ENCODE results near the gene PTPRN.
"Not testable (repeated sequence)": the region's sequence is repeated elsewhere in the genome, so short reads cannot be mapped to it uniquely, and the experiment has no call there.

Gene PTPRN

DNA sequence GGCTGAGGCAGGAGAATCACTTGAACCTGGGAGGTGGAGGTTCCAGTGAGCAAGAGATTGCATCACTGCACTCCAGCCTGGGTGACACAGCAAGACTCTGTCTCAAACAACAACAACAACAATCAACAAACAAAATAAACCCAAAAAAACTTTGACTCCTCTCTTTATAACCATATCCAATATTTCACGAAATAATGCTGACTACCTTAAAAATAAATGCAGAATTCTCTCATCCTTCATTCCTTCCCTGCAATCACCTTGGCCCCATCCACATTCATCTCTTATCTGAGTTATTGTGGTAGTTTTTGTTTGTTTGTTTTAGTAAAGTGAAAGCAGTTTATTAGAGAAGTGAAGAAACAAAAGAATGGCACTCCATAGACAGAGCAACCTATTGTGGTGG lies 3.2 kb downstream of the PTPRN start:
- no peak for DNase-seq

DNA sequence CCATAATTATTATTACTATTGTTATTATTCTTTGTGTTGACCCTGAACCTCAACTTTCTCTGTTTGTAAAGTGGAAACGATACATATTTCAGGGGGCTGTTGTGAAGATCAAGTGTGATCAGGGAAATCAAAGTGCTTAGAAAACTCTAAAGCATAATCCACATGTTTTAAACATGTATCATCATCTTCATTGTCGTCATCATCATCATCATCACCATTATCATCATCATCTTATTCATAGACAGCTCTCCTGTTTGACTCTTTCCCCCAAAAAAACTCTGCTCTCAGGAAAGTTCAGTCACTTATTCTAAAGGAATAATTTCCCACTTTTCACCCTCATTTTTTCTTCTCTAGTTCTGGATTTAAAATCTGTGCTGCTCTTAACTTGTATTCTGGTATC lies 5.0 kb downstream of the PTPRN start:
- DNase-seq, result no peak

GRCh38 chr2:219302412-219302968 lies 6.7 kb downstream of the PTPRN start:
- no peak for DNase-seq

DNA sequence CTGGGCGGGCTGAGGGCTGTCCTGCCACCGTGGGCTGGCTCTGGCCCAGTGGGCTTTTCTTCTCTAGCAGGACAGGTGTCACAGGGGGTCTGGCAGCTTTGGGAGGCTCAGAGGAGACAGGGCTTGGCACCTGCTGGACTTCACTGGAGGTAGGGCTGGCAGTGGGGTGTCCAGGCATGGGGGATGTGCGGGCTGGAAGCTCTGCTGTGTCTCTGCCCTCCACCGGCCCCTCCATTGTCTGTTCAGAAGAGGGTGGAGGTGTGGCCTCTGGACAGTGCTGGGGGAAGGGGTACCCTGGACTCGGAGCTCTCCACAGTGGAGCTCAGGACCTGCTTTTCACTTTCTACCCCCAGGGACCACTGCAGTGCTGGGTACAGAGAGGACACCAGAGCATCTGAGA lies 9.2 kb downstream of the PTPRN start:
- DNase-seq, result no peak

- no peak for DNase-seq
These were observed 9.8 kb downstream of the PTPRN start for GRCh38 chr2:219299372-219299760.

- DNase-seq, result no peak
These were observed 10.3 kb downstream of the PTPRN start for GRCh38 chr2:219298759-219299371.

DNA sequence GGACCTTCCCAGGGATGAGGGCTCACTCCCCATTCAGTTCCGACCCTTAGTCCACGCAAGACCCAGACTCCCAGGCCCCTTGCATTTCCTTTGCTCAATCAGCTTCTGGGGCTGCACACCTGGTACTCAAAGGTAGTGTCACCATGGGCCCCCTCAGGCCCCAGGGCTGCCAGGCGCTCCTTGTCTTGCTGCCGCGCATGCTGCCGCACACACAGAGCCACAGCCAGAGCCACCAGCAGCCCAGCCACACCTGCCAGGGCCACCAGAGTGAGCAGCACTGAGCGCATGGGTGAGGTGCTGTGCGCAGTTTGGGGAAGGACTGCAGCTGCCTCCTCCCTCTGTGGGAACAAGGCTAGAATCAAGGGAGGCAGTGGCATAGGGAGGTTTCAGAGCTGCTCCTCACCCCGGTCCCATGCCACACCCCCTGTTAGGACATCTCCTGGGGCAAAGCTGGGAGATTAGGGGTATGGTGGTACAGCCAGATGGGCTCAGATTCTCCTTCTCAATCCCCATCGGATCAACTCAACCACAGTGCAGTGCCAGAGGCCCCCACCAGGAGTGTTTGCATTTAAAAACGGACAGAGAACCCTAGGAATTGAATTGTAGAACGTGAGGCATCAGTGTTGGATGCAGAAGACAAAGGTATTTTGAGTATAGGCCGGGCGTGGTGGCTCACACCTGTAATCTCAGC lies 11.3 kb downstream of the PTPRN start:
- DNase-seq, result no peak

GRCh38 chr2:219296631-219297391 lies 12.4 kb downstream of the PTPRN start:
- DNase-seq, result no peak

DNA sequence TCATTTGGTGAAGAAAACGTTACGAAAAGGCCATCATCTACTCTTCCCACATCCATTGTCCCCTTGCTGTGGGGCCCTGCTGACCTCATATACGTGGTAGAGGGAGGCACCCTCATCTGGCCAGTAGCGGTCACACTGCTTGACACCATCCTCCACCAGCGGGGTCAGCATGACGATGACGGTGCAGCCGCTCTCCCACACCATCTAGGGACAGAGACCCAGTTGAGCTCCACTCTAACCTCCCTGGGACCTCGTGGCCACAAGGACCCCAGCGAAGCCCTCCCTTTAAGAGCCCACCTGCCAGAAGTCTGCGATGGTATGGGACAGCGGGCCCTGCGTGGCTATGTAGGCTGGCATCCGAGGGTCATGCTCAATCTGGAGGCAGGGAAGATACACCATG lies 13.1 kb downstream of the PTPRN start:
- DNase-seq, result no peak

GRCh38 chr2:219294356-219295351 lies 14.5 kb downstream of the PTPRN start:
- no peak for DNase-seq

GRCh38 chr2:219293736-219294231 lies 15.4 kb downstream of the PTPRN start:
- no peak for DNase-seq

DNA sequence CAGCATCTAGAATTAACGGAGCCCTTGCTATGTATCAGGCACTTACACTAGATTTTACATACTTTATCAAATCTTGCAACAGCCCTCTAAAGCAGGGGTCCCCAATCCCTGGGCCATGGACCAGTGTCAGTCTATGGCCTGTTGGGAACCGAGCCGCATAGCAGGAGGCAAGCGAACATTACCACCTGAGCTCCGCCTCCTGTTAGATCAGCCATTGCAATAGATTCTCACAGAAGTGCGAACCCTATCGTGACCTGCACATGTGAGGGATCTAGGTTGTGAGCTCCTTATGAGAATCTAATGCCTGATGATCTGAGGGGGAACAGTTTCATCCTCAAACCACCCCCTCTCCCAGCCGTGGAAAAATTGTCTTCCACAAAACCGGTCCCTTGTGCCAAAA lies 16.6 kb downstream of the PTPRN start:
- DNase-seq, result no peak

- no peak for DNase-seq
These were observed 17.2 kb downstream of the PTPRN start for GRCh38 chr2:219291910-219292490.

- DNase-seq, result no peak
These were observed 17.8 kb downstream of the PTPRN start for GRCh38 chr2:219291394-219291793.

DNA sequence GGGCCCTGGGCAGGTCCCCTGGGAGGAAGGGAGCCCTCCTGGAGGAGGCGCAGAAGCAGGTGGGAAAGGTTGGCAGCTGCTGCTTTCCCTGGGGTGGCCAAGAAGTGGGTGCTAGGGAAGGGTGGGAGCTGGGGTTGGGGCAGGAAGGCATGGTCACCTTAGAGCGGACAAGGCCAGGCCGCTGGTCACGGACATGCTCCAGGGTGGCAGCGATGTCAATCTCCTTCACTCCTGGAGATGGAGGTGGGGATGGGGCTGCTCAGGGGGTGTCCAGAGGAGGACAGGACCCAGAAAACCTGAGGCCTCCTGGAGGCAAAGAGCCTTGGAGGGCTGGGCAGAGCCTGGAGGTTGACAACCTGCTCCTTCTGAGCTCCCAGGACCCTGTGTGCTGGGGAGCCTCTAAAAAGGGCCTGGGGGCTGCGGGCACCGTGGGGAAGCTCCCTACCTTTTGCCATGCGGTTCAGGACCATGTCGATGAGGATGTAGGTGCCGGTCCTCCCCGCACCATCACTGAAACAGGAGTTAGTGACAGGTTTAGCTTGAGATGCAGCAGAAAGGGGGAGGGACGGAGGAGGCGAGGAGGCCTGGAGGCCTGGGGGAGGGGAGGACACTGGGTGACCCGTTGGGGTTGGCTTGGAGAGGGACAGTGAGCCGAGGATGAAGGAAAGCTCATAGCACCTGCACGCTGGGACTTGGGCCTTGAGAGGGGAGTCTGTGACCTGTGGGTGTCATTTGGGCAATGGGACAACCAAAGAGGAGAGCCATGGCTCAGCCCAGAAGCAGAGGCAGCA lies 18.6 kb downstream of the PTPRN start:
- DNase-seq, result no peak

GRCh38 chr2:219289537-219290361 lies 19.5 kb downstream of the PTPRN start:
- DNase-seq, result no peak

- DNase-seq, result no peak
These were observed 20.0 kb downstream of the PTPRN start for GRCh38 chr2:219289195-219289536.

DNA sequence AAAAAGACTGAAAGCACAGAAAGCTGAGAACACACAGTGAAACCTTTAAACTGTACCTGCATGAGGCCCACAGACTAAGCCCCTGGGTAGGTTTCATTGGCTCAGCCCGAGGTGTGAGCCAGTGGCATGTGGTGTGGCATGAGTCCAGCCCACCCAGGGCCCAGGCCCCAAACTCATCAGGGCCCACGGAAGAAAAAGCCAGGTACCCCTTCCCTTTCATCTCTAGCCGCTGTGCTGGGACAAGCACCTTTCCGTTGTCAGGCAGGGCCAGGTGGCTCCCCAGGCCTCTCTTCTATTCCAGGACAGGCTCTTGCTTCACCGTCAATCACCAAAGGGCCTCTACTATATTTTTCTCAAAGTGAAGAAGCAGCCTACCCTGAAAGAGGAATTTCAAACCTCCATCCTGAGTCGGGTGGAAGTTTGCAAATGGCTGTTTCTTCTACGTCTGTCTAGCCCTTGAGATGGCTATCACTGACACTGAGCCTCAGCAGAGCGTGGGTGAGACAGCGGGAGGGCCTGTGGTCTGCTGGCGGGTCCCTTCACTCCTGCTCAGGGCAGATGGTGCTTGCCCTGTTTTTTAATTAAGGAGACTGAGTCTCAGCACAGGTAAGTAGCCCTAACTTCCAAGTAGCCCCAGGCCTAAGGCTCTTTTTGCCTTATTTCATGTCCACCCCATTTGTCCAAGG lies 21.5 kb downstream of the PTPRN start:
- DNase-seq, result no peak

DNA sequence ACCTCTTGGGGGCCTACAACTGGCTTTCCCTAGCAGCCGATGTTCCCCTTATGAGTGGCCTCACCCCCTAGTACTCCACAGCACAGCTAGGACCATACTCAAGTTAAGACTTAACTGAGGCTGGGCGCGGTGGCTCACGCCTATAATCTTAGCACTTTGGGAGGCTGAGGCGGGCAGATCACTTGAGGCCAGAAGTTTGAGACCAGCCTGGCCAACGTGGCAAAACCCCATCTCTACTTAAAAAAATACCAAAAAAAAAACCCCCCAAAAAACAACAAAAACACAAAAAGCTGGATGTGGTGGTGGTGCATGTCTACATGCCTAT lies 22.1 kb downstream of the PTPRN start:
- DNase-seq, result not testable (repeated sequence)
